Esophagus muscularis mucosa (tissue), 4 donors: ENCODE results near the gene WDHD1. TPM values are rescaled to one million over a fixed set of nuclear protein-coding genes. Genes with fewer than 3 reads are reported as not detected.
A peak's percentile ranks its signal among the peaks of the same experiment; 100 is the strongest.

Experiments
- DNase-seq: peaks from one replicate; pipeline ENCODE4 v3.0.0-alpha.2; 2017; ENCODE audit errors: extremely low spot score
- H3K27ac ChIP-seq, 4 donors: fragments of 200-600 bp; sonication (generic); replicated peaks in 1 of 4; 1 replicate in 3 of 4; 2 replicates in 1 of 4; pipeline ENCODE4 v1.5.1; 2016 to 2019; ENCODE audit warnings: mild to moderate bottlenecking in 1 of 4
- H3K27me3 ChIP-seq, 4 donors: fragments of 200-600 bp; sonication (generic); one replicate each; pipeline versions ENCODE4 v1.5.1 to v1.6.0; 2016 to 2019
- H3K36me3 ChIP-seq, 4 donors: fragments of 200-600 bp; sonication (generic); one replicate each; pipeline ENCODE4 v1.5.1; 2016 to 2019
- H3K4me1 ChIP-seq, 4 donors: fragments of 200-600 bp; sonication (generic); one replicate each; pipeline ENCODE4 v1.5.1; 2016 to 2019
- H3K4me3 ChIP-seq, 4 donors: fragments of 200-600 bp; sonication (generic); 1 replicate in 2 of 4; 2 replicates in 2 of 4; pipeline ENCODE4 v1.5.1; 2016 to 2019; ENCODE audit warnings: mild to moderate bottlenecking in 4 of 4, moderate library complexity in 1 of 4
- H3K9me3 ChIP-seq, 4 donors: fragments of 200-600 bp; sonication (generic); 1 replicate in 3 of 4; 2 replicates in 1 of 4; pipeline ENCODE4 v1.5.1; 2016 to 2019
- CTCF ChIP-seq, 3 experiments: fragments of 200-600 bp in 2 of 3; fragments of 450-650 bp in 1 of 3; sonication (generic) in 2 of 3; IDR thresholded peaks; one replicate each; pipeline ENCODE4 v1.5.1; 2017 to 2019; ENCODE audit warnings: antibody characterized with exemption in 3 of 3, mild to moderate bottlenecking in 2 of 3, moderate library complexity in 1 of 3
- EP300 ChIP-seq: sonication (generic); formaldehyde crosslinking; IDR thresholded peaks from one replicate; pipeline ENCODE4 v1.6.1; 2017; ENCODE audit warnings: antibody characterized with exemption
- POLR2A ChIP-seq: fragments of 450-650 bp; IDR thresholded peaks from one replicate; pipeline ENCODE4 v1.6.1; 2017; ENCODE audit warnings: antibody characterized with exemption, moderate library complexity, mild to moderate bottlenecking, low read depth
- POLR2AphosphoS5 ChIP-seq, 2 donors: sonication (generic); formaldehyde crosslinking; IDR thresholded peaks; one replicate each; pipeline ENCODE4 v1.6.1; 2017; ENCODE audit warnings: antibody characterized with exemption in 2 of 2
- whole genome bisulfite sequencing: methylation state at CpG from one replicate; pipeline ENCODE4 v1.1.5; 2018; 5-methylcytosine and 5-hydroxymethylcytosine counted together
- intact Hi-C: fragments of 100-400 bp; cut with DNase I; formaldehyde crosslinking; loops from one replicate; pipeline ENCODE4 v1.15.1; 2023
- total RNA-seq, 4 donors: library from RNA; depleted of rRNA; stranded (reverse); fragments of >200 nt; gene quantifications; one replicate each; pipeline versions ENCODE4 v1.1.0 to v1.2.1, GENCODE V29; 2016

The WDHD1 gene
- total RNA-seq, 4 donors from 2014 or later: 1.1 to 4.2 (median 1.4) TPM

- TF ChIP-seq EP300 (no peak), CTCF (IDR thresholded peaks at IDR 0.05) (no peak), POLR2A (no peak), POLR2AphosphoS5 (IDR thresholded peaks at IDR 0.05) (no peak)
- Histone ChIP-seq H3K4me1 (peaks cover 32 to 62% (median 54%) of the 10 kb centered on the region in 4 donors), H3K27ac (peak overlapping the region in 2 of 4 donors; percentile 100), H3K9me3 (no peaks in the 10 kb centered on the region), H3K27me3 (no peaks in the 10 kb centered on the region), H3K36me3 (peaks cover 0 to 21% (median 5%) of the 10 kb centered on the region in 4 donors), H3K4me3 (no peak overlapping the region)
- DNase-seq: no peak
- intact Hi-C loops: no loop called here
- WGBS: 86% methylated on average over 7 of the region's 7 CpGs
Measured at GRCh38 chr14:55053500-55053899, 26.6 kb upstream of the WDHD1 start.

GRCh38 chr14:55053018-55053417, 26.1 kb upstream of the WDHD1 start:
- Histone ChIP-seq H3K36me3 (peaks cover 0 to 17% (median 5%) of the 10 kb centered on the region in 4 donors), H3K27ac (peak overlapping the region; percentile 100), H3K4me1 (peaks cover 32 to 58% (median 52%) of the 10 kb centered on the region in 4 donors), H3K27me3 (no peaks in the 10 kb centered on the region), H3K4me3 (peak overlapping the region; percentile 94 to 98 (median 97)), H3K9me3 (no peaks in the 10 kb centered on the region)
- WGBS: 52% methylated on average over 6 of the region's 6 CpGs
- intact Hi-C loops: no loop called here
- DNase-seq: no peak
- TF ChIP-seq POLR2AphosphoS5 (IDR thresholded peaks at IDR 0.05): no peak
- no peak for TF ChIP-seq EP300
- TF ChIP-seq POLR2A: no peak
- no peak for TF ChIP-seq CTCF (IDR thresholded peaks at IDR 0.05)

GRCh38 chr14:55052269-55052930, 25.5 kb upstream of the WDHD1 start:
- TF ChIP-seq CTCF (IDR thresholded peaks at IDR 0.05) (no peak), POLR2A (no peak), POLR2AphosphoS5 (IDR thresholded peaks at IDR 0.05) (no peak)
- Histone ChIP-seq H3K4me1 (peaks cover 32 to 54% (median 46%) of the 10 kb centered on the region in 4 donors), H3K27ac (peak overlapping the region; percentile 100), H3K9me3 (no peaks in the 10 kb centered on the region), H3K4me3 (peak overlapping the region; percentile 94 to 98 (median 97)), H3K36me3 (peaks cover 0 to 12% (median 4%) of the 10 kb centered on the region in 4 donors), H3K27me3 (no peaks in the 10 kb centered on the region)
- DNase-seq: no peak
- 8% methylated on average over 14 of the region's 14 CpGs for WGBS
- intact Hi-C loops: no loop called here

GRCh38 chr14:55051423-55052268, 24.7 kb upstream of the WDHD1 start, which contains the start of gene MAPK1IP1L:
MAPK1IP1L (plus strand) TSS chr14:55051647; CDS start chr14:55061684, 10,037 bp downstream.
- no peaks in the 10 kb centered on the region for H3K9me3 ChIP-seq
- peak within 1 kb of the TSS; percentile 94 to 98 (median 97) for H3K4me3 ChIP-seq
- 3% methylated on average over 12 of the region's 98 CpGs for WGBS
- intact Hi-C loops: no loop called here
- peak within 1 kb of the TSS; percentile 100 for H3K27ac ChIP-seq
- no peaks in the 10 kb centered on the region for H3K27me3 ChIP-seq
- TF ChIP-seq POLR2AphosphoS5 (IDR thresholded peaks at IDR 0.05) (peak; percentile 94 to 99), POLR2A (peak; percentile 98), EP300 (peak; percentile 64), CTCF (IDR thresholded peaks at IDR 0.05) (peak; percentile 99 to 100 (median 100))
- H3K4me1 ChIP-seq: peaks cover 32 to 50% (median 46%) of the 10 kb centered on the region in 4 donors
- peaks cover 0 to 12% (median 3%) of the 10 kb centered on the region in 4 donors for H3K36me3 ChIP-seq
- peak; percentile 96 for DNase-seq
